Left forelimb (tissue), 1 donor: ENCODE results near the gene RBBP8.

ENCODE experiments used
- DNase-seq: peaks from one replicate; pipeline ENCODE4 v3.0.0-alpha.2; 2018; ENCODE audit warnings: low spot score

The RBBP8 gene

GRCh38 chr18:23063502-23063901, 130.4 kb downstream of the RBBP8 start:
- no peak for DNase-seq

DNA sequence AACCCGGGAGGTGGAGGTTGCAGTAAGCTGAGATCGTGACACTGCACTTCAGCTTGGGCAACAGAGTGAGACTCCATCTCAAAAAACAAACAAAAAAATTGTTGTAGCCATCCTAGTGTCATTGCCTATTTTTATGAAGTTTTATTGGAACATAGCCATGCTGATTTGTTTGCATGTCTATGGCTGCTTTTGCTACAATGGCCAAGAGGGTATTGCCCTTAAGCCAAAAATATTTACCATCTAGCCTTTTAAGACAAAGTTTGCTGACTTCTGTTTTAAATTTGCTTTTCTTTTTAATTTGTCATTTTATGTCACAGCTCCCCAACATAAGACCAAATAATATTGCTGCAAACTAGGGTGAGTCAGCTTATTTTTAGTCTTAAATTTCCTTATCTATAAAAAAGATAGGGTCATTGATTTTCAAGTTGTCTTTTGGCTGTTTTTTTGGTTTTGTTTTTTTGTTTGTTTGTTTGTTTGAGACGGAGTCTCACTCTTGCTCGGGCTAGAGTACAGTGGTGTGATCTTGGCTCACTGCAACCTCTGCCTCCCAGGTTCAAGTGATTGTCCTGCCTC, 132.2 kb downstream of the RBBP8 start:
- DNase-seq, result no peak

GRCh38 chr18:23066060-23066459, 132.9 kb downstream of the RBBP8 start:
- no peak for DNase-seq

- no peak for DNase-seq
Measured at GRCh38 chr18:23066504-23067039, 133.4 kb downstream of the RBBP8 start.

GRCh38 chr18:23067236-23067635, 134.1 kb downstream of the RBBP8 start:
- no peak for DNase-seq

- DNase-seq, result no peak
Measured at GRCh38 chr18:23068011-23068410, 134.9 kb downstream of the RBBP8 start.

GRCh38 chr18:23068570-23069310, 135.6 kb downstream of the RBBP8 start:
- no peak for DNase-seq

GRCh38 chr18:23069481-23069880, 136.4 kb downstream of the RBBP8 start:
- no peak for DNase-seq

GRCh38 chr18:23069898-23070297, 136.8 kb downstream of the RBBP8 start:
- DNase-seq, result no peak

GRCh38 chr18:23071285-23071684, 138.2 kb downstream of the RBBP8 start:
- DNase-seq, result no peak

GRCh38 chr18:23072079-23072478, 139.0 kb downstream of the RBBP8 start:
- no peak for DNase-seq

DNA sequence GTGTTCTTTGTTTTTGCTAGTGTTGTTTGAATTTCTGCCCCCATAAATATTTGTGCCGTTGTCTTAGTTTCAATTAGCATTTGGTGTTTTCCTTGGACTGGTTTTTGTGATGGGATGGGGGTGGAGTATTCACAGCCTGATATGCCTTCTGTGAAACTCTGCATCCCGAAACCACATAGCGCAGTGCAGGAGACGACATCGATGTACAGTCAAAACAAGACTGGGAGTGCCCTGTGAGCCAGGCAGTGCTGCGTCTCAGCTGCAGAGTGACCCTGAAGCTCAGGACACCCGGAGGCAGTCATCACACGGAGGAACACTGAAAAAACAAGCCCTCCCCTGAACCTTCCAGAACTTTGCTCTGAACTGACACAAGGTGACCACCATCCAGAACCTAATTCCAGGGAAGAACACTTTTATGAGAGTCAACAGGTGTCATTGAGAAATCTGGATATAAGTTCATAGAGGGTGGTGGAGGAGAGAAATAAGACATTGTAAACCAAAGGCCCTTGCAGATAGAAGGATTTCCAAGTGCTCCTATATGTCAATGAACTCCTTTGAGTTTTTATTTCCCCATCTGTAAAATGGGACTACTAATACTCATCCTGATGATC, 141.0 kb downstream of the RBBP8 start:
- no peak for DNase-seq
